Ishikawa (cell line): Measurements from ENCODE around the gene CIB1.

Experiments used
- CEBPB ChIP-seq: IDR thresholded peaks from 2 replicates; pipeline ENCODE4 v1.6.1; 2012
- CREB1 ChIP-seq: IDR thresholded peaks from 2 replicates; pipeline ENCODE4 v1.6.1; 2012; ENCODE audit warnings: low read depth
- EGR1 ChIP-seq: IDR thresholded peaks from 2 replicates; pipeline ENCODE4 v1.6.1; 2012
- EP300 ChIP-seq: IDR thresholded peaks from 2 replicates; pipeline ENCODE4 v1.6.1; 2012; ENCODE audit warnings: borderline replicate concordance
- FOXM1 ChIP-seq: IDR thresholded peaks from 2 replicates; pipeline ENCODE4 v1.6.1; 2012; ENCODE audit warnings: low read depth, borderline replicate concordance
- MAX ChIP-seq: IDR thresholded peaks from 2 replicates; pipeline ENCODE4 v1.6.1; 2012
- NFIC ChIP-seq: IDR thresholded peaks from 2 replicates; pipeline ENCODE4 v1.6.1; 2012
- RAD21 ChIP-seq: IDR thresholded peaks from 2 replicates; pipeline ENCODE4 v1.6.1; 2012; ENCODE audit warnings: low read depth
- REST ChIP-seq: IDR thresholded peaks from 2 replicates; pipeline ENCODE4 v1.6.1; 2012; ENCODE audit warnings: low read depth, mild to moderate bottlenecking
- TAF1 ChIP-seq: IDR thresholded peaks from 2 replicates; pipeline ENCODE4 v1.6.1; 2012; ENCODE audit warnings: low read depth, mild to moderate bottlenecking
- TCF12 ChIP-seq: IDR thresholded peaks from 2 replicates; pipeline ENCODE4 v1.6.1; 2012; ENCODE audit warnings: low read depth
- TEAD4 ChIP-seq: IDR thresholded peaks from 2 replicates; pipeline ENCODE4 v1.6.1; 2012
- YY1 ChIP-seq: IDR thresholded peaks from 2 replicates; pipeline ENCODE4 v1.6.1; 2012; ENCODE audit warnings: low read depth
- ZBTB7A ChIP-seq: IDR thresholded peaks from 2 replicates; pipeline ENCODE4 v1.6.1; 2012; ENCODE audit warnings: low read depth
- TF ChIP-seq, protein P1 (sequence below): IDR thresholded peaks from 2 replicates; pipeline ENCODE4 v1.6.1; 2012

Gene CIB1

GRCh38 chr15:90184786-90185704 is 48.7 kb downstream of the CIB1 start:
- TF ChIP-seq EGR1 (0 out of 2 replicates have a peak, but pooled peaks have one; percentile 26), EP300 (peak; percentile 68), CEBPB (no peak), TCF12 (no peak), ZBTB7A (peak; percentile 74; the same call in 1 of the 2 replicates), FOXM1 (peak; percentile 23; the same call in 1 of the 2 replicates), CREB1 (no peak), NFIC (peak; percentile 38; the same call in 1 of the 2 replicates), TEAD4 (no peak), MAX (0 out of 2 replicates have a peak, but pooled peaks have one; percentile 6), YY1 (peak; percentile 48), REST (no peak)

- peak; percentile 55; the same call in 1 of the 2 replicates for TF ChIP-seq NFIC
- peak; percentile 40; the same call in 1 of the 2 replicates for TF ChIP-seq TEAD4
- TF ChIP-seq TCF12: peak; percentile 34; the same call in 1 of the 2 replicates
- TF ChIP-seq YY1: no peak
- TF ChIP-seq, protein P1, sequence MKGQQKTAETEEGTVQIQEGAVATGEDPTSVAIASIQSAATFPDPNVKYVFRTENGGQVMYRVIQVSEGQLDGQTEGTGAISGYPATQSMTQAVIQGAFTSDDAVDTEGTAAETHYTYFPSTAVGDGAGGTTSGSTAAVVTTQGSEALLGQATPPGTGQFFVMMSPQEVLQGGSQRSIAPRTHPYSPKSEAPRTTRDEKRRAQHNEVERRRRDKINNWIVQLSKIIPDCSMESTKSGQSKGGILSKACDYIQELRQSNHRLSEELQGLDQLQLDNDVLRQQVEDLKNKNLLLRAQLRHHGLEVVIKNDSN: 0 out of 2 replicates have a peak, but pooled peaks have one; percentile 10
- no peak; the same call in 1 of the 2 replicates for TF ChIP-seq FOXM1
- TF ChIP-seq RAD21: no peak
- TF ChIP-seq EP300: peak; percentile 56; the same call in 1 of the 2 replicates
- TF ChIP-seq CEBPB: peak; percentile 59
- peak; percentile 73; the same call in 1 of the 2 replicates for TF ChIP-seq EGR1
- no peak for TF ChIP-seq REST
- no peak for TF ChIP-seq ZBTB7A
- peak; percentile 80 for TF ChIP-seq MAX
Measured at GRCh38 chr15:90184119-90184785, 49.5 kb downstream of the CIB1 start.

- TF ChIP-seq CEBPB (no peak), RAD21 (no peak), CREB1 (no peak), YY1 (no peak), REST (no peak), EP300 (no peak), TEAD4 (no peak), TAF1 (no peak), EGR1 (no peak), ZBTB7A (no peak), FOXM1 (no peak), NFIC (no peak), TCF12 (no peak)
- TF ChIP-seq, protein P1: no peak
Measured at GRCh38 chr15:90181776-90182175, 52.0 kb downstream of the CIB1 start.
